ENCODE measurements around the gene NCOA1. TPM values are rescaled to one million over a fixed set of nuclear protein-coding genes. Genes with fewer than 3 reads are reported as not detected.

NCOA1 gene
- total RNA-seq, 1 experiment from 2014 or later: 27.5 TPM

- Histone ChIP-seq H3K27me3 (replicated peaks; ENCODE audit: insufficient read depth, low read depth, low read length, poor library complexity) (no peaks in the 10 kb centered on the region), H3K9me3 (ENCODE audit: low read depth, low read length, poor library complexity, severe bottlenecking) (no peaks in the 10 kb centered on the region), H3K4me1 (ENCODE audit: insufficient read depth, low read length, poor library complexity, severe bottlenecking) (peaks cover 18% of the 10 kb centered on the region), H3K36me3 (ENCODE audit: insufficient read depth, low read length, poor library complexity, severe bottlenecking) (no peaks in the 10 kb centered on the region), H3K27ac (ENCODE audit: low read depth, low read length, poor library complexity, severe bottlenecking) (no peak overlapping the region), H3K4me3 (ENCODE audit: low read depth, low read length, poor library complexity, severe bottlenecking) (no peak overlapping the region)
- TF ChIP-seq EZH2 (IDR thresholded peaks at IDR 0.05; ENCODE audit: borderline replicate concordance, low read depth, low read length, poor library complexity, severe bottlenecking) (no peak), CTCF (conservative IDR thresholded peaks at IDR 0.05; ENCODE audit: low read depth, low read length) (no peak)
- CTCF ChIA-PET: no interaction called here
- BruUV-seq (replicated peaks): no TSS peak
- POLR2A ChIA-PET (ENCODE audit: low non-redundant PET): no interaction called here
- no peak for DNase-seq (ENCODE audit: low spot score)
- intact Hi-C loops (cut with micrococcal nuclease; ENCODE audit: unreplicated experiment): no loop called here
Observed at GRCh38 chr2:24722141-24722790, 231.2 kb downstream of the NCOA1 start.

DNA sequence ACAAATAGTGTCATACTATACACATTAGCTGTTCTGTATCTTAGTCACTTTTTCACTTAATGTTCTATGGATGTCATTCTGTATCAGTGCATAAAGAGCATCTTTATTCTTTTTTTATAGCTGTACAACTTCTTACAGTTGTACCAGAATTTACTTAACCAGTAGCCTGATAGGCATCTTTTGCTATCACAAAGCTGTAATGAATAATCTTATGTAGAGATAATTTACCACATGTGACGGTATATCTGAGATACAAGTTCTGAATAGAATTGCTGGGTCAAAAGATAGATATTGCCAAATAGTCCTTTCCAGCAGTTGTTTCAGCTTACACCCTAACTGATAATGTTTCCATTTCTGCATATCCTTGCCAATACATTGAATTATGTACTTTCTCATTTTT lies 232.1 kb downstream of the NCOA1 start:
- peaks cover 18% of the 10 kb centered on the region for H3K4me1 ChIP-seq (ENCODE audit: insufficient read depth, low read length, poor library complexity, severe bottlenecking)
- DNase-seq (ENCODE audit: low spot score): no peak
- no peak for TF ChIP-seq EZH2 (IDR thresholded peaks at IDR 0.05; ENCODE audit: borderline replicate concordance, low read depth, low read length, poor library complexity, severe bottlenecking)
- no peak for TF ChIP-seq CTCF (conservative IDR thresholded peaks at IDR 0.05; ENCODE audit: low read depth, low read length)

GRCh38 chr2:24723665-24724064 lies 232.6 kb downstream of the NCOA1 start:
- no peak overlapping the region for H3K27ac ChIP-seq (ENCODE audit: low read depth, low read length, poor library complexity, severe bottlenecking)
- intact Hi-C loops (cut with micrococcal nuclease; ENCODE audit: unreplicated experiment): no loop called here
- TF ChIP-seq EZH2 (IDR thresholded peaks at IDR 0.05; ENCODE audit: borderline replicate concordance, low read depth, low read length, poor library complexity, severe bottlenecking) (no peak), CTCF (conservative IDR thresholded peaks at IDR 0.05; ENCODE audit: low read depth, low read length) (no peak)
- H3K4me1 ChIP-seq (ENCODE audit: insufficient read depth, low read length, poor library complexity, severe bottlenecking): peaks cover 18% of the 10 kb centered on the region
- ChIA-PET CTCF (interaction anchor here (0.6 kb wide), 1 partner anchor 301 kb away, joined by 3 read pairs; no protein-coding TSS in a partner anchor), POLR2A (ENCODE audit: low non-redundant PET) (no interaction called here)
- no TSS peak for BruUV-seq (replicated peaks)
- no peaks in the 10 kb centered on the region for H3K9me3 ChIP-seq (ENCODE audit: low read depth, low read length, poor library complexity, severe bottlenecking)
- DNase-seq (ENCODE audit: low spot score): no peak
- H3K36me3 ChIP-seq (ENCODE audit: insufficient read depth, low read length, poor library complexity, severe bottlenecking): no peaks in the 10 kb centered on the region
- no peaks in the 10 kb centered on the region for H3K27me3 ChIP-seq (replicated peaks; ENCODE audit: insufficient read depth, low read depth, low read length, poor library complexity)
- no peak overlapping the region for H3K4me3 ChIP-seq (ENCODE audit: low read depth, low read length, poor library complexity, severe bottlenecking)

More for the DNA sequence above, 232.1 kb downstream of the NCOA1 start:
- BruUV-seq (replicated peaks): no TSS peak
- H3K4me3 ChIP-seq (ENCODE audit: low read depth, low read length, poor library complexity, severe bottlenecking): no peak overlapping the region
- H3K27ac ChIP-seq (ENCODE audit: low read depth, low read length, poor library complexity, severe bottlenecking): no peak overlapping the region
- no peaks in the 10 kb centered on the region for H3K27me3 ChIP-seq (replicated peaks; ENCODE audit: insufficient read depth, low read depth, low read length, poor library complexity)
- no peaks in the 10 kb centered on the region for H3K36me3 ChIP-seq (ENCODE audit: insufficient read depth, low read length, poor library complexity, severe bottlenecking)
- ChIA-PET CTCF (no interaction called here), POLR2A (ENCODE audit: low non-redundant PET) (interaction anchor here (0.7 kb wide), 1 partner anchor 69 kb away, joined by 4 read pairs; no protein-coding TSS in a partner anchor)
- intact Hi-C loops (cut with micrococcal nuclease; ENCODE audit: unreplicated experiment): no loop called here
- no peaks in the 10 kb centered on the region for H3K9me3 ChIP-seq (ENCODE audit: low read depth, low read length, poor library complexity, severe bottlenecking)

All from A673 (cell line).